ENCODE data around the gene ANO1.

DNA sequence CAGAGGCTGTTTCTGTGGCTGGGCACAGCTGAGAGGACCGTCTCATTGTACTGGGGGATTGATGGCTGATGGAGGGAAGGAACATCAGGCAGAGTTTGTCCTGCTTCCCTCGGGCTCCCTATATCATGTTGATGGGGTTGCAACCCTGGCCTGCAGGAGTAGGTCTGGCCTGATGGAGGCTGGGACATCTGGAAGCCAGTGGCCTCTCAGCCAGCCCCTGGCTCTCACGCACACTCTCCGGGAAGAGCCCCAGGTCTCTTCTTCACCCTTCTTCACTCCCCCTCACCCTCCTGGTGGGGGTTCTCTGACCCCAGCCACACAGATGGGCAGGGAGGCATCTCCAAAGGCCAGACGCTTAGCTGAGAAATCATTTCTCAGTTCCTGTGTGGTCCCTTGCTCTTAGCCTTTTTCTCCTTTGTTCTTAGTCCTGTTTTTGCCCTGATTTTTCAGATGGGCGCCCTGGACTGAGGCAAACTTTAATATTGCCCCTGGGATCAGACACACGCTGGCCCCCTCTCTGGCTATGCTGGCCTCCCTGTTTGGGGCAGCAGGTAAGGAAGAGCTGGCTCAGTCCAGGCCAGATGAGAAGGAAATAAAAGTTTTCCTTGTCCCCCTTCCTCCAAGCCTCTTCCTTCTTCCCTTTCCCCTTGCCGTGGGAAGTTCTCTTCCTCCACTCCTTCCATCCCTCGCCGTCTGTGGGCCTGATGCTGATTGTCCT is 13.9 kb upstream of the ANO1 start:
- no peak for TF ChIP-seq POLR2AphosphoS5 (IDR thresholded peaks at IDR 0.05; ENCODE audit: borderline replicate concordance, low read depth, low read length)
- no peak for TF ChIP-seq EZH2 (IDR thresholded peaks at IDR 0.05)

Data from SK-N-MC (cell line).